Stimulated activated naive B cell treated with anti-CD40 and anti-IgM and Interleukin-4, amounts not matched to agents 10 μg/mL and 1 μg/mL and 100 μg/mL, for 72 hours (primary cell): ENCODE measurements around the gene RAVER1.
"Not testable (repeated sequence)": the region's sequence is repeated elsewhere in the genome, so short reads cannot be mapped to it uniquely, and the experiment has no call there.

ENCODE experiments used
- ATAC-seq, 2 donors: fragments of 150-1000 bp; cut with Tn5 transposase; replicated peaks; 2 replicates each; pipeline ENCODE4 v1.10.0; 2021; ENCODE audit warnings: moderate library complexity in 1 of 2
- DNase-seq: peaks from one replicate; pipeline ENCODE4 v3.0.0; 2021
- H3K27ac Mint-ChIP-seq: one replicate; pipeline ENCODE4 v1.8.0; 2022; ENCODE audit warnings: mild to moderate bottlenecking, mixed read lengths
- H3K27me3 Mint-ChIP-seq, 2 donors: one replicate each; pipeline ENCODE4 v1.8.0; 2022; ENCODE audit warnings: mixed read lengths in 2 of 2
- H3K36me3 Mint-ChIP-seq, 2 donors: one replicate each; pipeline ENCODE4 v1.8.0; 2022; ENCODE audit warnings: mixed read lengths in 2 of 2, mild to moderate bottlenecking in 1 of 2
- H3K4me1 Mint-ChIP-seq, 2 donors: one replicate each; pipeline ENCODE4 v1.8.0; 2022; ENCODE audit warnings: mixed read lengths in 2 of 2, mild to moderate bottlenecking in 1 of 2
- H3K4me3 Mint-ChIP-seq, 2 donors: one replicate each; pipeline ENCODE4 v1.8.0; 2022; ENCODE audit warnings: mild to moderate bottlenecking in 2 of 2, mixed read lengths in 2 of 2, moderate library complexity in 1 of 2
- H3K9me3 Mint-ChIP-seq, 2 donors: one replicate each; pipeline ENCODE4 v1.8.0; 2022; ENCODE audit warnings: mixed read lengths in 2 of 2, mild to moderate bottlenecking in 1 of 2

RAVER1 gene

GRCh38 chr19:10284960-10285278 is 48.4 kb downstream of the RAVER1 start:
- Mint-ChIP-seq H3K27me3 (peaks cover 15 to 22% of the 10 kb centered on the region in 2 donors), H3K36me3 (peaks cover 47 to 48% of the 10 kb centered on the region in 2 donors), H3K4me1 (peaks cover 47 to 70% of the 10 kb centered on the region in 2 donors), H3K27ac (peak overlapping the region; percentile 2), H3K9me3 (no peaks in the 10 kb centered on the region), H3K4me3 (no peak overlapping the region)
- DNase-seq (no peak), ATAC-seq (no peak)

- ATAC-seq (no peak), DNase-seq (no peak)
- Mint-ChIP-seq H3K27me3 (peaks cover 12 to 18% of the 10 kb centered on the region in 2 donors), H3K27ac (no peak overlapping the region), H3K9me3 (no peaks in the 10 kb centered on the region), H3K4me3 (no peak overlapping the region), H3K4me1 (peaks cover 50 to 70% of the 10 kb centered on the region in 2 donors), H3K36me3 (peaks cover 52 to 53% of the 10 kb centered on the region in 2 donors)
Measured at GRCh38 chr19:10284065-10284959, 49.0 kb downstream of the RAVER1 start.

DNA sequence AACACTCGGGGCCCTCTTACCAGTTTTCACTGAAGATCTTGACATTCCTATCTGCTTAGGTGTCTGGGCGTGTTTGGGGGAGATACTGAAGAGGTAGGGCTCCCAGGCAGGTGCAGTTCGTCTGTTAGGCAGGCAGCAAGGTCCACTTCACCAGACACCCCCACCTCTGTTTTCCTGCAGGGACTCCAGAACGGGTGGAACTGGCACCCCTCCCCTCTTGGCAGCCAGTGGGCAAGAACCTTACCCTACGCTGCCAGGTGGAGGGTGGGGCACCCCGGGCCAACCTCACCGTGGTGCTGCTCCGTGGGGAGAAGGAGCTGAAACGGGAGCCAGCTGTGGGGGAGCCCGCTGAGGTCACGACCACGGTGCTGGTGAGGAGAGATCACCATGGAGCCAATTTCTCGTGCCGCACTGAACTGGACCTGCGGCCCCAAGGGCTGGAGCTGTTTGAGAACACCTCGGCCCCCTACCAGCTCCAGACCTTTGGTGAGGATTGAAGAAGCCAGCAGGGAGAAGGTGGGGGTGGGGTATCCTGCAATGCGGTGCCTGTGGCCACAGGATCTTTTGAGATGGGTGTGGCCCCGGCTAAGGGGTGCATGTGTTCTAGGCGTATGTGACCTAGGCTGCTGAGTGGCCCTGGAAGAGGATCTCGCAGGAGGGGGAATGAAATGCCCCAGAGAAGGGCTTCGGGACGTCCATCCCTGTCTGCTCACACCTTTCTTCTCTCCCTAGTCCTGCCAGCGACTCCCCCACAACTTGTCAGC is 49.8 kb downstream of the RAVER1 start:
- H3K4me1 Mint-ChIP-seq = peaks cover 48 to 70% of the 10 kb centered on the region in 2 donors
- peak overlapping the region; percentile 75 for H3K27ac Mint-ChIP-seq
- peaks cover 5 to 10% of the 10 kb centered on the region in 2 donors for H3K27me3 Mint-ChIP-seq
- ATAC-seq (no peak), DNase-seq (no peak)
- H3K9me3 Mint-ChIP-seq = no peaks in the 10 kb centered on the region
- peaks cover 59 to 60% of the 10 kb centered on the region in 2 donors for H3K36me3 Mint-ChIP-seq
- H3K4me3 Mint-ChIP-seq = no peak overlapping the region

DNA sequence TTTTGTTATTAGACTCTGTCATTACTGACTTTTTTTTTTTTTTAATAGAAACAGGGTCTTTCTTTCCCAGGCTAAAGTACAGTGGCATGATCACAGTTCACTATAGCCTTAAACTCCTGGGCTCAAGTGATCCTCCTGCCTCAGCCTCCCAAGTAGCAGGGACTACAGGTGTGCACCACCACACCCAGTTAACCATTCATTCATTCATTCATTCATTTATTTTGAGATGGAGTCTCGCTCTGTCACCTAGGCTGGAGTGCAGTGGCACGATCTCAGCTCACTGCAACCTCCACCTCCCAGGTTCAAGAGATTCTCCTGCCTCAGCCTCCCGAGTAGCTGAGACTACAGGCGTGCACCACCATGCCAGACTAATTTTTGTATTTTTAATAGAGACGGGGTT is 51.3 kb downstream of the RAVER1 start:
- not testable (repeated sequence) for H3K27me3 Mint-ChIP-seq, H3K9me3 Mint-ChIP-seq, DNase-seq, ATAC-seq, H3K4me3 Mint-ChIP-seq, H3K27ac Mint-ChIP-seq
- Mint-ChIP-seq H3K4me1 (peaks cover 49 to 70% of the 10 kb centered on the region in 2 donors), H3K36me3 (peaks cover 67 to 74% of the 10 kb centered on the region in 2 donors)

- H3K27ac Mint-ChIP-seq = peak overlapping the region; percentile 70
- peaks cover 57 to 65% of the 10 kb centered on the region in 2 donors for H3K36me3 Mint-ChIP-seq
- peaks cover 32 to 55% of the 10 kb centered on the region in 2 donors for H3K4me1 Mint-ChIP-seq
- no peak for ATAC-seq
- peak overlapping the region; percentile 3 to 58 for H3K4me3 Mint-ChIP-seq
- no peak for DNase-seq
- H3K9me3 Mint-ChIP-seq = no peaks in the 10 kb centered on the region
- H3K27me3 Mint-ChIP-seq = no peaks in the 10 kb centered on the region
Measured at GRCh38 chr19:10279737-10280442, 53.4 kb downstream of the RAVER1 start.

DNA sequence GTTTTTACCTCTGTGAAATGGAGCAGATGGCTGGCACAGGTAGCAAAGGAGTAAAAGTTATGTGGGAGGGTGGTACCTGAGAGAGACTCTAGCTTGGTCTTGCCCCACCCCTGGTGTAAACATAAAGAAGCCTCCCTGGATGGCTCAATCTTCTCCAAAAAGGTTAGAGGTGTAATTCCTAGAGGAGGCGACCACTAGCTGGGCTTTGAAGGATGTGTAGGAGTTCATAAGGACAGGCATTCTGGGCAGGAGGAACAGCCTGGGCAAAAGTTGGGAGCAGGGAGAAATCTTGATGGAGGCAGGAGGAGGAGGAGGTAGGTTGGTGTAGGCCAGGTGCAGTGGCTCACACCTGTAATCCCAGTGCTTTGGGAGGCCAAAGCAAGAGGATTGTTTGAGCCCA is 54.4 kb downstream of the RAVER1 start:
- Mint-ChIP-seq H3K4me1 (peaks cover 36 to 55% of the 10 kb centered on the region in 2 donors), H3K4me3 (peak overlapping the region; percentile 37 to 67), H3K27me3 (no peaks in the 10 kb centered on the region)

GRCh38 chr19:10277795-10278589 is 55.3 kb downstream of the RAVER1 start:
- Mint-ChIP-seq H3K27ac (peak overlapping the region; percentile 74), H3K27me3 (no peaks in the 10 kb centered on the region), H3K4me1 (peaks cover 30 to 53% of the 10 kb centered on the region in 2 donors), H3K4me3 (peak overlapping the region; percentile 52 to 63), H3K36me3 (peaks cover 49 to 63% of the 10 kb centered on the region in 2 donors), H3K9me3 (no peaks in the 10 kb centered on the region)
- DNase-seq = no peak
- peak; percentile 49 to 71 for ATAC-seq

More for the DNA sequence above, 54.4 kb downstream of the RAVER1 start:
- Mint-ChIP-seq H3K9me3 (no peaks in the 10 kb centered on the region), H3K36me3 (peaks cover 55 to 67% of the 10 kb centered on the region in 2 donors), H3K27ac (peak overlapping the region; percentile 73)
- ATAC-seq (no peak), DNase-seq (no peak)

- H3K27me3 Mint-ChIP-seq = no peaks in the 10 kb centered on the region
- H3K9me3 Mint-ChIP-seq = no peaks in the 10 kb centered on the region
- ATAC-seq (no peak), DNase-seq (no peak)
- H3K36me3 Mint-ChIP-seq = peaks cover 44 to 63% of the 10 kb centered on the region in 2 donors
- H3K27ac Mint-ChIP-seq = peak overlapping the region; percentile 91
- H3K4me1 Mint-ChIP-seq = peaks cover 36 to 69% of the 10 kb centered on the region in 2 donors
- H3K4me3 Mint-ChIP-seq = peak overlapping the region; percentile 72 to 80
Measured at GRCh38 chr19:10274589-10274988, 58.7 kb downstream of the RAVER1 start.

GRCh38 chr19:10271543-10272086 is 61.7 kb downstream of the RAVER1 start:
- H3K9me3 Mint-ChIP-seq = no peaks in the 10 kb centered on the region
- H3K27ac Mint-ChIP-seq = peak overlapping the region; percentile 99
- peaks cover 26 to 47% of the 10 kb centered on the region in 2 donors for H3K4me1 Mint-ChIP-seq
- H3K36me3 Mint-ChIP-seq = peaks cover 25 to 37% of the 10 kb centered on the region in 2 donors
- H3K4me3 Mint-ChIP-seq = peak overlapping the region; percentile 94 to 97
- ATAC-seq = peak; percentile 30 to 37
- H3K27me3 Mint-ChIP-seq = no peaks in the 10 kb centered on the region
- peak; percentile 81 for DNase-seq

DNA sequence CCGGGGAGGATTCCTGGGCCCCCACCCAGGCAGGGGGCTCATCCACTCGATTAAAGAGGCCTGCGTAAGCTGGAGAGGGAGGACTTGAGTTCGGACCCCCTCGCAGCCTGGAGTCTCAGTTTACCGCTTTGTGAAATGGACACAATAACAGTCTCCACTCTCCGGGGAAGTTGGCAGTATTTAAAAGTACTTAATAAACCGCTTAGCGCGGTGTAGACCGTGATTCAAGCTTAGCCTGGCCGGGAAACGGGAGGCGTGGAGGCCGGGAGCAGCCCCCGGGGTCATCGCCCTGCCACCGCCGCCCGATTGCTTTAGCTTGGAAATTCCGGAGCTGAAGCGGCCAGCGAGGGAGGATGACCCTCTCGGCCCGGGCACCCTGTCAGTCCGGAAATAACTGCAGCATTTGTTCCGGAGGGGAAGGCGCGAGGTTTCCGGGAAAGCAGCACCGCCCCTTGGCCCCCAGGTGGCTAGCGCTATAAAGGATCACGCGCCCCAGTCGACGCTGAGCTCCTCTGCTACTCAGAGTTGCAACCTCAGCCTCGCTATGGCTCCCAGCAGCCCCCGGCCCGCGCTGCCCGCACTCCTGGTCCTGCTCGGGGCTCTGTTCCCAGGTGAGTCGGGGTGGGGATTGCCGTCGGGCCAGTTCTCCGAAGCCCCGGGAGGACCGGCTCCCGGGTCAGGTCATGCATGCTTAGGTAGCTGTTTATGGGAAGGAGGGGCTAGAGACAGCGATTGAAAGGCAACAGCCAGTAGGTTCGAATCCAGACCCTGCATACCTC is 62.5 kb downstream of the RAVER1 start, which contains the start of gene ICAM1:
TSS of gene ICAM1 (plus strand) at position 505 of the 779 bp plus-strand sequence. CDS start at position 545, 40 bp downstream.
- peak within 1 kb of the TSS; percentile 99 for H3K27ac Mint-ChIP-seq
- peak within 1 kb of the TSS; percentile 94 to 97 for H3K4me3 Mint-ChIP-seq
- ATAC-seq = peak; percentile 65 to 67
- H3K36me3 Mint-ChIP-seq = peaks cover 25 to 37% of the 10 kb centered on the region in 2 donors
- peak; percentile 86 for DNase-seq
- H3K27me3 Mint-ChIP-seq = no peaks in the 10 kb centered on the region
- no peaks in the 10 kb centered on the region for H3K9me3 Mint-ChIP-seq
- peaks cover 26 to 47% of the 10 kb centered on the region in 2 donors for H3K4me1 Mint-ChIP-seq

- H3K36me3 Mint-ChIP-seq = peaks cover 23 to 35% of the 10 kb centered on the region in 2 donors
- H3K27ac Mint-ChIP-seq = peak overlapping the region; percentile 99
- H3K27me3 Mint-ChIP-seq = no peaks in the 10 kb centered on the region
- H3K9me3 Mint-ChIP-seq = no peaks in the 10 kb centered on the region
- ATAC-seq (peak; percentile 78 to 83), DNase-seq (peak; percentile 96)
- peaks cover 26 to 46% of the 10 kb centered on the region in 2 donors for H3K4me1 Mint-ChIP-seq
- peak overlapping the region; percentile 94 to 97 for H3K4me3 Mint-ChIP-seq
Measured at GRCh38 chr19:10270180-10270615, 63.1 kb downstream of the RAVER1 start.
